Mammary epithelial cell (primary cell): ENCODE results near the gene MUC20.

Experiments
- CTCF ChIP-seq, 2 donors: IDR thresholded peaks in 1 of 2; conservative IDR thresholded peaks in 1 of 2; 2 replicates each; pipeline ENCODE4 v1.5.1; 2011 to 2012; ENCODE audit warnings: inconsistent platforms in 2 of 2, low read length in 2 of 2, mild to moderate bottlenecking in 2 of 2, control low read depth in 1 of 2, low read depth in 1 of 2; ENCODE audit not compliant: insufficient read depth in 1 of 2; ENCODE audit errors: extremely low read depth in 1 of 2
- EZH2 ChIP-seq: IDR thresholded peaks from 2 replicates; pipeline ENCODE4 v1.6.1; 2012; ENCODE audit warnings: low read length, inconsistent platforms, borderline replicate concordance

GRCh38 chr3:195764961-195765706, 44.4 kb downstream of the MUC20 start:
- TF ChIP-seq CTCF (conservative IDR thresholded peaks at IDR 0.05 in 1 of 2, IDR thresholded peaks at IDR 0.05 in 1 of 2; ENCODE audit: extremely low read depth in 1 of 2, insufficient read depth in 1 of 2, low read depth in 1 of 2, low read length in 2 of 2) = no peak
- TF ChIP-seq EZH2 = no peak
